B cell (primary cell): Measurements from ENCODE around the gene MRNIP. TPM values are rescaled to one million over a fixed set of nuclear protein-coding genes. Genes with fewer than 3 reads are reported as not detected.

Experiments used
- ATAC-seq: fragments of 200-7000 bp; cut with Tn5 transposase; one replicate; pipeline ENCODE4 v1.10.0; 2021; ENCODE audit warnings: low read depth, mild to moderate bottlenecking, moderate number of reproducible peaks, moderate library complexity
- CTCF ChIA-PET: fragments of 350-600 bp; sonication (Branson Sonifier 250); formaldehyde crosslinking; loops from one replicate; lab custom pipeline; 2021; ENCODE audit warnings: antibody characterized with exemption, inconsistent platforms; lab: Charles Lee
- POLR2A ChIA-PET: fragments of 350-600 bp; sonication (Branson Sonifier 250); formaldehyde crosslinking; loops from one replicate; lab custom pipeline; 2021; ENCODE audit warnings: antibody characterized with exemption; lab: Charles Lee
- DNase-seq: peaks from one replicate; pipeline ENCODE4 v3.0.0; 2013
- H2AFZ ChIP-seq: 2 replicates; pipeline ENCODE4 v1.6.1; 2012; ENCODE audit warnings: mild to moderate bottlenecking, low read depth, low read length; ENCODE audit not compliant: insufficient read depth, poor library complexity, severe bottlenecking
- H3K27ac ChIP-seq, 2 donors: 1 replicate in 1 of 2; 2 replicates in 1 of 2; pipeline ENCODE4 v1.5.1; 2012 to 2013; ENCODE audit warnings: low read length in 2 of 2, mild to moderate bottlenecking in 2 of 2, moderate library complexity in 1 of 2
- H3K27me3 ChIP-seq, 4 experiments: fragments of 200-600 bp in 1 of 4; sonication (generic) in 1 of 4; replicated peaks in 1 of 4; 1 replicate in 2 of 4; 2 replicates in 2 of 4; pipeline versions ENCODE4 v1.6.1 to v1.7.0; 2013 to 2016; ENCODE audit warnings: low read length in 3 of 4, mild to moderate bottlenecking in 2 of 4, mixed read lengths in 1 of 4, moderate library complexity in 1 of 4; ENCODE audit not compliant: insufficient read depth in 4 of 4, control insufficient read depth in 3 of 4; ENCODE audit errors: control extremely low read depth in 1 of 4
- H3K36me3 ChIP-seq, 2 experiments: replicated peaks in 1 of 2; 1 replicate in 1 of 2; 2 replicates in 1 of 2; pipeline versions ENCODE4 v1.6.1 to v1.7.1; 2013; ENCODE audit warnings: low read length in 1 of 2; ENCODE audit not compliant: insufficient read depth in 2 of 2, control insufficient read depth in 1 of 2; ENCODE audit errors: control extremely low read depth in 1 of 2, extremely low read depth in 1 of 2
- H3K4me1 ChIP-seq, 2 donors: fragments of 200-600 bp in 1 of 2; sonication (generic) in 1 of 2; 1 replicate in 1 of 2; 2 replicates in 1 of 2; pipeline versions ENCODE4 v1.5.1 to v1.6.1; 2013 to 2017; ENCODE audit warnings: low read length in 2 of 2; ENCODE audit not compliant: control insufficient read depth in 2 of 2, insufficient read depth in 2 of 2
- H3K4me2 ChIP-seq: replicated peaks from 2 replicates; pipeline ENCODE3; 2012; ENCODE audit warnings: mild to moderate bottlenecking, low read depth, low read length; ENCODE audit not compliant: poor library complexity, severe bottlenecking
- H3K4me3 ChIP-seq, 5 experiments: fragments of 200-600 bp in 1 of 5; sonication (generic) in 1 of 5; 1 replicate in 3 of 5; 2 replicates in 2 of 5; pipeline versions ENCODE4 v1.5.1 to v1.7.0; 2011 to 2016; ENCODE audit warnings: low read length in 4 of 5, mild to moderate bottlenecking in 4 of 5, low read depth in 2 of 5, control low read depth in 1 of 5, moderate library complexity in 1 of 5; ENCODE audit not compliant: insufficient read depth in 1 of 5; ENCODE audit errors: control extremely low read depth in 1 of 5, extremely low read depth in 1 of 5
- H3K79me2 ChIP-seq: fragments of 200-600 bp; sonication (generic); one replicate; pipeline ENCODE4 v1.6.0; 2016; ENCODE audit warnings: low read length; ENCODE audit not compliant: control insufficient read depth, insufficient read depth
- H3K9ac ChIP-seq: fragments of 200-600 bp; sonication (generic); 2 replicates; pipeline ENCODE4 v1.6.1; 2017; ENCODE audit warnings: mild to moderate bottlenecking, low read length, moderate library complexity
- H3K9me3 ChIP-seq, 3 donors: one replicate each; pipeline versions ENCODE4 v1.6.1 to v1.7.1; 2013; ENCODE audit warnings: low read length in 2 of 3; ENCODE audit not compliant: control insufficient read depth in 2 of 3, insufficient read depth in 1 of 3; ENCODE audit errors: control extremely low read depth in 1 of 3
- H4K20me1 ChIP-seq: 2 replicates; pipeline ENCODE4 v1.6.0; 2012; ENCODE audit warnings: mild to moderate bottlenecking, low read length; ENCODE audit not compliant: insufficient read depth, control insufficient read depth, poor library complexity, severe bottlenecking
- H3K27ac Mint-ChIP-seq: one replicate; pipeline ENCODE4 v1.8.0; 2021; ENCODE audit warnings: mixed read lengths
- H3K27me3 Mint-ChIP-seq: one replicate; pipeline ENCODE4 v1.8.0; 2021; ENCODE audit warnings: mixed read lengths
- H3K4me1 Mint-ChIP-seq: one replicate; pipeline ENCODE4 v1.8.0; 2021; ENCODE audit warnings: mixed read lengths
- H3K4me3 Mint-ChIP-seq: one replicate; pipeline ENCODE4 v1.8.0; 2021; ENCODE audit warnings: mixed read lengths
- H3K9me3 Mint-ChIP-seq: one replicate; pipeline ENCODE4 v1.8.0; 2022; ENCODE audit warnings: mixed read lengths; ENCODE audit not compliant: insufficient read depth
- CTCF ChIP-seq: fragments of 200-600 bp; IDR thresholded peaks from one replicate; pipeline ENCODE4 v1.8.0; 2022; ENCODE audit warnings: antibody characterized with exemption, mild to moderate bottlenecking
- EZH2 ChIP-seq: IDR thresholded peaks from 2 replicates; pipeline ENCODE4 v1.6.1; 2012; ENCODE audit warnings: borderline replicate concordance, low read depth, mild to moderate bottlenecking, moderate library complexity, low read length; ENCODE audit not compliant: insufficient read depth, poor library complexity, severe bottlenecking
- WGBS: methylation state at CpG from one replicate; pipeline ENCODE4 v1.1.5; 2013; ENCODE audit warnings: missing lambda C conversion rate; ENCODE audit not compliant: insufficient coverage; 5-methylcytosine and 5-hydroxymethylcytosine counted together
- intact Hi-C: fragments of 100-400 bp; cut with micrococcal nuclease; formaldehyde crosslinking; loops from one replicate; pipeline ENCODE4 v1.10.0; 2022
- polyA plus RNA-seq: library from polyadenylated mRNA; depleted of rRNA; stranded (reverse); fragments of >200 nt; gene quantifications from 2 replicates; pipeline ENCODE4 v1.2.3, GENCODE V29; 2012
- total RNA-seq, 2 donors: library from RNA; stranded (reverse); fragments of 120-200 nt in 1 of 2; gene quantifications; 1 replicate in 1 of 2; 2 replicates in 1 of 2; pipeline versions ENCODE4 v1.2.3 to v1.2.4, GENCODE V29; 2013 to 2022

The MRNIP gene
- total and polyA plus RNA-seq, 2 donors (not counting 1 experiment from before 2014, with no cell fraction given): 152 to 178 TPM

- Histone ChIP-seq H3K27ac (peak overlapping the region; percentile 73 to 98), H3K4me2 (peak overlapping the region; percentile 98), H3K9ac (peak overlapping the region; percentile 98), H2AFZ (peak overlapping the region; percentile 66), H3K9me3 (peaks cover 0 to 3% (median 0%) of the 10 kb centered on the region in 3 donors), H3K4me1 (peaks cover 40 to 52% of the 10 kb centered on the region in 2 donors), H3K4me3 (peak overlapping the region in 4 of 5 experiments; percentile 38 to 59 (median 50)), H3K79me2 (peaks cover 39% of the 10 kb centered on the region), H3K36me3 (peaks cover 0 to 10% of the 10 kb centered on the region in 2 experiments), H3K27me3 (peaks cover 0 to 6% (median 0%) of the 10 kb centered on the region in 4 experiments), H4K20me1 (peaks cover 24% of the 10 kb centered on the region)
- Mint-ChIP-seq H3K9me3 (no peaks in the 10 kb centered on the region), H3K4me3 (peak overlapping the region; percentile 91), H3K27ac (peak overlapping the region; percentile 96), H3K4me1 (peaks cover 50% of the 10 kb centered on the region), H3K27me3 (no peaks in the 10 kb centered on the region)
- DNase-seq (peak; percentile 44), ATAC-seq (no peak)
- no peak for TF ChIP-seq CTCF
- TF ChIP-seq EZH2: no peak
- 88% methylated on average over 10 of the region's 14 CpGs for WGBS
- POLR2A ChIA-PET: interaction anchor here (1.9 to 3.4 kb wide), 2 partner anchors 11 to 22 kb away, joined by 8 to 44 read pairs; partner anchors contain the start of gene MGAT4B
- intact Hi-C loops: loop anchor here (5.0 kb wide), 2 partner anchors 254 to 266 kb away; partner anchors contain the start of genes RNF130 and RUFY1
- CTCF ChIA-PET: no interaction called here
Observed at GRCh38 chr5:179817890-179818745, 40.5 kb downstream of the MRNIP start.
